HG03066 (cell line): ENCODE measurements around the gene HAAO.

Experiments
- ATAC-seq: cut with Tn5 transposase; IDR thresholded peaks from one replicate; pipeline ENCODE4 v1.9.1; 2021; ENCODE audit warnings: low read depth; ENCODE audit not compliant: unreplicated experiment

Gene HAAO

DNA sequence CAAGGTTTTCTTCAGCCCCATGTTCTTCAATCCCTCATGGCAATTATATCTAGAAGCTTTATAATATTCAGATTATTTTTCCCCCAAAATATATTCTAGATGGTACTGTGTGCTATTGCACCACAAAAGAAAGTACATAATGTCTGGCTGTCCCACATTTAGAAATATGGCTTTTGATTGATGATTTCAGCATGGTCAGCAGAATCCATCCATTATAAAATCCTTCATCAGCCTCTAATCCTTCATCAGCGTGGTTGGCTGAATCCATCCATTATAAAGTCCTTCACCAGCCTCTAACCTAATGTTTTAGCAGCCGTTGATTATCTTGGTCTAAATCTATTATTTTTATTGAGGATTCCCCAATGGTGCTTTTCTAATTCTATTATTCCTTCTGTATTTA is 23.3 kb upstream of the HAAO start:
- no peak for ATAC-seq

DNA sequence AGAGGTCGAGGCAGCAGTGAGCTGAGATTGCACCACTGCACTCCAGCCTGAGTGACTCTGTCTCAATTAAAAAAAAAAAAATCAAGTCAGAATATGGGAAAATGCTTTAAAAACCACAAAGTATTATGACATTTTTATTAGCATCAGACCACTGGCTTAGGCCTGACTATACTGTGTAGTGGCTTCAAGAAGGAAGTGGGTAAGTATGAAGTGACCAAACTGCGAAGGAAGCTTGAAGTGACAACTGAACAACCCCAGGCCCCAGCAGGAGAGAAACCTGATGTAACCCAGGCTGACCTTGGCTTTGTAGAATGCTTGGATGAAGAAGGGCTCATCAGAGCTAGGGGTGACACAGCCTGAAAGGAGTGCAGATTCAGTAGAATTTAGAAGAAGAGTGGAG is 21.4 kb upstream of the HAAO start:
- no peak for ATAC-seq

DNA sequence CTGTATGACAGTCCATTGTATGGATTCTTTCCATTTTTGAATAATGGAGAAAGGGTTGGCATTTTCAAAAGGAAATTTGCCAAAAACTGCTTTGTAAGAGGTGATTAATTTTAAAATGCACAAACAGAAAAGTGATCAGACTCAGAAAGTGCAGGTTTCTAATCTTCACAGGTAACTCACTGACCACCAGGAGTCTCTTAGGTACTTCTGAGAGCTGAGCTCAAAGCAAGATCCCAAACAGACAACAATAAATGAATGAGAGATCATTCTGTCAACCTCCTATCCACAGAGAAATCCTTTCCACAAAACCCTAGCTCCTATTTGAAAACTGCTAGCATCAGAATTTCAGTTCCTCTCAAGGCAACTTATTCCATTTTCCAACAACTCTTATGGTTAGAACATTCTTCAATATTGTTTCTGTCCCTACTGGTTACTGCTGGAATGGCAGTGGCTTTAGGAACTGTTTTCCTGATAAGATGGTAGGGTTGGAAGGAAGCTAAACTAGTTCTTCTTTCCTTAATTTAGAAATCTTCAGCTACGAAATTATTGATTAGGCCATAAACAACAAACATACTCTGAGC is 20.6 kb upstream of the HAAO start:
- ATAC-seq: no peak

DNA sequence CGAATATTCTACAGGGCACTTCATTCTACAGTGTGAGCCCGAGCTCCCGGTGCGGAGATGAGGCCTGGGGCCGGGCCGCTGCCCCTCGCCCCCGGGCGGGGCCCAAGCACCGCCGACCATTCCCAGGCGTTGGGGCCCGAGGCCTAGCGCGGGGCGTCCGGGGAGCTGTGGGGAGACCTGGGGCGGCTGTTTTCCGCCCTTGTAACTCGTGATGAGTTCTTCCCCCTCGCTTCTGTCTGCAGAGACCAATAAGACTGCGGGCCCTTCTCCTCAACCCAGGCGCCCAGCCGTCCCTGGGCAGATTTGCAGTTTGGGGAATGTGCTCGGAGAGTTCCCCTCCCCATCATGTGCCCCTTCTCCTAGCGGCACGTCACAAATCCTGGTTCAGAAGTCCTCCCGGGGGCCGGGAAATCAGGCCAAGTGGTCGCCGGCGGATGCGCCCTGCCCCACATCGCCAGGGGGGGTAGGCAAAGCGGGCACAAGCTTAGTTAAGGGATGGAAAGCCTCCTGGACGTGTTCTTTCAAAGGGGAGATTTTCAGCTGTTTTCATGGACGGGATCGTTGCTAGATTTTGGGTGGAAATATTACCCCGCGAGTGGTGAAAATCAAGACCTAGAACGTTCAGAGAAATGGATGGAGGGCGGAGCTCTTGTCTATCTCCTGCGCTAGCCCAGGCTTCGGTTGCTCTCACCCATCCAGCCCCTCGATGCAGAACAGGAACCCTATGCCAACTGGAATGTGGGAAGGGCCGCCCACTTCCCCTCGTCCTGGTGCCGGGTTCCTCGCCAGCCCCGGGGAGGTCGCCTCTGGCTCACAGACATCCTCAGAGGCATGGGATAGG is 18.8 kb upstream of the HAAO start:
- ATAC-seq: peak; percentile 3

- peak; percentile 61 for ATAC-seq
These were observed 18.0 kb upstream of the HAAO start for GRCh38 chr2:42810121-42810970.

DNA sequence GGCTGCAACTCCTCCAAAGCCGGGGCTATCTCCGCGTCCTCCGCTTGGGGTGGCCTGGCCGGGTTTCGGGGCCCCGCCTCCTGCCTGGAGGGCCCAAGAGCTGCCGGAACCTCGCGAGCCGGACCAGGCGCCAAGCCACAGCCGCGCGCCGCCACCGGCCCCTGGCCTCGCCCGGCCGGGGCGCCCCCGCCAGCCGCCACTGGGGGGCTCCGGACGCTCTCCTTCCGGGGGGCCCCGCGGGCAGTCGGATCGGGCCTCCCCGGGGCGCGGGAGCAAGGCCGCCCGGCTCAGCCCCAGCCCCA is 17.4 kb upstream of the HAAO start:
- ATAC-seq: peak; percentile 45

GRCh38 chr2:42809131-42809818 is 16.9 kb upstream of the HAAO start:
- no peak for ATAC-seq

DNA sequence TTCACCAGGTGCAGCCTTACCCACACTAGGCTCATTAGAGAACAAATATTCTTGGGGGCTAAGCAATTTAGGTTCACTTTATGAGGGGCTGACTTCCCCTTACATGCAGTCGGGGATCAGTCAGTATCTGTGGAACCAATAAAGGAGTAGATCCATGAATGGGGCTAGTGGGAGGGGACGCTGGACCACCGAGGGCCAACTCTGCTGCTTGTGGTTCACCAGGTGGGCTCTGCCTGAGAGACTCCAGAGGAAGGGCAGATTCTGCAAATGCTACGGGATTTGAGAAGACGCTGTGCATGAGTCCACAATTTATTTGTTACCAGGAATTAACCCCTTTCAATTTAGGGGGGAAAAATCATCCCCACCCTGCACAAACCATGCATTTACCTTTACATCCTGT is 15.9 kb upstream of the HAAO start:
- no peak for ATAC-seq

- no peak for ATAC-seq
These were observed 14.4 kb upstream of the HAAO start for GRCh38 chr2:42806786-42807185.

- no peak for ATAC-seq
These were observed 12.5 kb upstream of the HAAO start for GRCh38 chr2:42804891-42805290.

DNA sequence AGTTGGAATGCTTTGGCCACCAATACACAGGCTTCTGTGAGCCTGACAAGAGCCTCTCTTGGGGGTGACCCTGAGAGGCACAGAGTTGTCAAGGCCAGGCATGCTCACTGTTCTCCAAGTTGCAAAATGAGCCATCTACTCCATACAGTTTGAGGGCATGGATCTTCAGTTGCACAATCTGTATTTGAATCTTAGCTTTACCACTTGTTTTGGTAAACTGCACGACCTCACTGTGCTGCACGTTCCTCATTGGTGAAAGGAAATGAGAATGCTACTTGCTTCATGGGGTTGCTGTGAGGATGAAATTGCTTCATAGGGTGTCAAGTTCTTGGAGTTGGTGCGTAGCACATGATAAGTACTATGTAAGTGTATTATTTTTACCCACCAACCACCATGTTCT is 12.0 kb upstream of the HAAO start:
- ATAC-seq: no peak

- no peak for ATAC-seq
These were observed 9.8 kb upstream of the HAAO start for GRCh38 chr2:42802150-42802549.

DNA sequence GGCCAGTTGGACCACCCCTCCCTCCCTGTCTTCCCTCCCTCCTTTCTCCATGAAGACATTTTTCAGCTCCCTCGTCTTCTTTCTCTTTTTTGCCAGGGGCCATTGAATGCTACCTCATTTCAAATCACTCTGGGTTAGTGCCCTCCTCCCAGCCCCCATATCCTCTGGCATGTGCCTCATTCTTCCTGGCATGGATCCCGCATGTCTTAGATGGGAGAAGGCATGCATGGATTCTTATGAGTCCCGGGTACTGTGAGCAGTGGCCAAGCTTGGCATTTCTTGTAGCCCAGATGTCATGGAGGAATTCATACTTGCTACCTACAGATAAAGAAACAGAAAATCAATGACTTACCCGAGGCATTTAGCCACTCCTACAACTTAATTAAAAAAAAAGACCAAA is 9.0 kb upstream of the HAAO start:
- no peak for ATAC-seq

GRCh38 chr2:42800981-42801380 is 8.6 kb upstream of the HAAO start:
- ATAC-seq: no peak

GRCh38 chr2:42800461-42800962 is 8.1 kb upstream of the HAAO start:
- ATAC-seq: no peak

GRCh38 chr2:42799881-42800280 is 7.5 kb upstream of the HAAO start:
- ATAC-seq: no peak

- ATAC-seq: no peak
These were observed 4.9 kb upstream of the HAAO start for GRCh38 chr2:42797281-42797680.

- peak; percentile 37 for ATAC-seq
These were observed 4.3 kb upstream of the HAAO start for GRCh38 chr2:42796427-42797248.

- peak; percentile 44 for ATAC-seq
These were observed 3.5 kb upstream of the HAAO start for GRCh38 chr2:42795841-42796301.

- ATAC-seq: no peak
These were observed 2.9 kb upstream of the HAAO start for GRCh38 chr2:42795275-42795674.
